ENCODE measurements around the gene CEND1.
A peak's percentile ranks its signal among the peaks of the same experiment; 100 is the strongest.

The CEND1 gene

DNA sequence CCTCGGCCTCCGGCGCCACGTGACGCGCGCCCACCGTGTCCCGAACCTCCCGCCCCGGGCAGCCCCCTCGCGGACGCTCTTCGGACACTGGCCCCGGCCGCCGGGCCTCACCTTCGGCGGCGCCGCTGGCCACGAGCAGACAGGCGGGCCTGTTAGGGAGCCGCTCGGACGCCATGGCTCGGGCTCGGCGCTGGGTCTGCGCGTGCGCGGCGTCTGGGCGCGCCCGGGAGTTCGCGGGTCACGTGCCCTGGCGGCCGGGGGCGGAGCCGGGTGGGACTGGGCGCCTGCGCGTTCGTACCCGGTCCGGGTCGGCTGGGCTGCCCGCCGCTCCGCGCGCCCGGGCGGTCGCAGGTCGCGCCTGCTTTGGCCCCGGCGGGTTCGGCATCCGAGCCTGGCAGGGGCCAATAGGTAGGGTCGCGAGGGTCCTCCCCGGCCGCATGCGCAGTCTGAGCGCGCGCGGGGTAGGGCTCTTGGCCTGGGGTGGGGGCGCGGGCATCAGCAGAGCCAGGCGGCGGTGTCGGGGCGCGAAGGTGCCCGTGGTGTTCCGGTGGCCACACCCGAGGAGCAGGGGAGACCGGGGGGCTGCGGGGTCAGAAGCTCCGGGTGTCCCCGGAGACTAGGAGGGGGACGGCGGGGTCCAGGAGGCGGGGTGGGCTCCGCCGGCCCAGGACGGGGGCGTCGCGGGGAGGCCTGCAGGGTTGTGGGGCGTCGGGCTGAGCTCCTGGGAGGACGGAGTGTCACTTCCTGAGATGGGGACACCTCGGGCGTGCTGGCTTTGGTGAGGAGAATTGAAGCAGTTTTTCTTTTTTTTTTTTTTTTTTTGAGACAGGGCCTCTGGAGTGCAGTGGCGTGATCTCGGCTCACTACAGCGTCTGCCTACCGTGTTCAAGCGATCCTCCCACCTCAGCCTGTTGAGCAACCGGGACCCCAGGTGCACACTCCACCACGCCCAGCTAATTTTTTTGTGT is 12.3 kb downstream of the CEND1 start, which contains the start of gene GATD1:
TSS of gene GATD1 (minus strand) at position 200 of the 968 bp plus-strand sequence. CDS start at position 175, 25 bp downstream.
- peak; percentile 98 for DNase-seq

DNA sequence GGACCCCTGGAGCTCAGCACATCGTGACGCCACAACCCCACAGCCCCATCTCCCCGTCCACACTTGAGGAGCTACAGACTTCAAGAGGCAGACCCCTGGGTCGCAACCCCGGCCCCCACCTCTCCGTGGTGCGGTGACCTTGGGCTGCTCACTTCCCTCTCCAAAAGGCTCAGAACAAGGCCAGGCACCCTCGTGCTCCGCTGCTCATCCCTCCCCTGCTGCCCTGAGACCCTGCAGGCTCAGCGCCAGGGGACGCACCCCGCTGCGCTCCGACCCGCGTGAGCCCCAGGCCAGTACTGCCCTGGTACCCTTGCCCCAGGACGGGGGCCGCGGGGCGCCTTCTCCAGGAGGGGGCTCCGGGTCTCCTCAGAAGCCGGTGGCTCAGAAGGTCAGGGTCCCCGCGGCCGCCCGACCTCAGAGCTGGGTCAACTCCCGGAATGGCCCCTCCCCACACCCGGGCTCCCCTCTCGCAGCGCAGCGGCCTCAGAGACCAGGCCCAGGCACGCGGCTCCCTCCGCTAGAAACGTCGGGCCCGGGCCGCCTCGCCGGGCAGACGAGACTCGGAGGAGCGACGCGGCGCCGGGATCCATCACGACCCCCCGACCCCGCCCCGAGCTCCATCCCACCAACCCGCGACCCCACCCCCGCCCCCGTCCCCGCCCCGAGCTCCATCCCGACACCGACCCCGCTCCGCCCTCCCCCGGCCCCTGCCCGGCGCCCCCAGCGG is 13.2 kb downstream of the CEND1 start:
- peak; percentile 76 for DNase-seq

DNA sequence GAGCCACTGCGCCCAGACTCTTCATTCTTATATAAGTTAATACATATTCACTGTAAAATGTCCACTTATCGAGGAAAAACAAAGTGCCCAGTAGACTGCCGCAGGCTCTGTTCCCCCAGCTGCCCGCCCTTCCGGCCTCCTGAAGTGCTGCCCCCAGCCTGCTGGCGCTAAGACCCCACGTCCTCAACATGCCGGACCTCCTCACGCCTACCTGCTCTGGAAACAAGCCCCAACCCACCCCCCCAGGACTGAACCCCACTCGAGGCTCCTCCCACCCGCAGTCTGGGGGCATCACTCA is 13.7 kb downstream of the CEND1 start:
- no peak for DNase-seq

DNA sequence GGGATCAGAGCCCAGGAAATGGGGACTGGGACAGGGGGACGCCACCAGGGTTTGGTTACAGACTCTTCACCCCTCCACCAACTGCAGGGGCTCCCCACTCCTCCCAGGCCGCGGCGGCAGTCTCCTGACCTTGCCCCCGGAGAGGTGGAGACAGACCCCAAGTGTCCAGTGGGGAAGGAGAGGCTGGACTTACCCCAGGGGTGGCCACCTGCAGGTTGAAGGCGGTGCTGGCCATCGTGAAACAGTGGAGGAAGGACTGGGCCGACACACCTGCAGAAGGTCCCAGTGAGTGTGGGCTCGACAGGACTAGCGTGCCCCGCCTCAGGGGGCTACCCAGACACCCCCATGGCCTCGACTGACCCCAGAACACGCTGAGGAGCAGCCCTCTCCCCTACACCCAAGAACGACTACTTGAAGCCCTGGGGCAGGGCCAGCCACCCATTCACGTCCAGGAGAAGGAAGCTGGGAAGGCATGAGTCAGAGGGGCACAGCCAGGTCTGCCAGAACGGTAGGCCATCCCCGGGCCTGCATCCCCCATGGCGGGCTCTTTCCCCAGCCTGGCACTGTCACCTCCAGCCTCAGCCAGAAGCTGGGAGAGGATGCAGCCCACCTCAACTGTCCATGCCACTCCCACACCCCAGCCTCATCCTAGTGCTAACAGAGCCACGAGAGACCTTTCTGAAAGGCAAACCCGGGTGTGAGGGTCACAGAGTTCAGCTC is 14.9 kb downstream of the CEND1 start:
- no peak for DNase-seq

DNA sequence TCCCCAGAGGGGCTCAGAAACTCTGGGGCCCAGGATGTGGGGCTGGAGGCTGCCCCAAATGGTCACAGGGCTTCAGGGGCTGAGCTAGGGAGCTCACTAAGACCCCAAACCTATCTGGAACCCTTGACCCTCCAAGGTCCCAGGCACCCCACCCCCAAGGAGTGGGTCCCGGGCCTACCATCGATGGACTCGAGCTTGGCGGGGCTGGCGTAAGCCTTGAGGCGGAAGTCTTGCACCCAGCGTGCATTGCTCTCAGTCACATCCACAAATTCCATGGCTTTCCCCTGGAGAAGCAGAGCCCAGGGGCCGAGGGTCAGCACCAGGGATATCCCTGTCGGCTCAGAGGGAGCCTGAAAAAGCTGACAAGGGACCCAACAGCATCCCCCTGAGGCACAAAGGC is 16.1 kb downstream of the CEND1 start:
- no peak for DNase-seq

DNA sequence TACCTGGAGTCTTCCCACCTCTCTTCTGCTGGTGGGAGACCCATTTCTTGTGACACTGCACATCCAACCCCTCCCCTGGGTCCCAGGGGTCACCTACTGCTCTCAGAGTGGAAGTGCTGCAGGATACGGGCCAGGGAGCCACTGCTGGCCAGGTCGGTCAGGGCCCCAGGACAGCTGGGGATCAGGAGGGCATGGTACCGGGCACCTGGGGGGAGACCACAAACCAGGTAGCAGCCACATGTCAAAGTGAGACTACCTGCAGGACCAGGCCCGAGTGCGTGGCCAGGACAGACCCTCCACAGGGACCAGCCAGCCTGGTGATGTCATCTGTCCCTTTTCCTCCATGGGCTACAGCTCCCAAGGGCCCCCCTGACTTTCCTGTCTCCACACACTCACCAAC is 16.5 kb downstream of the CEND1 start:
- DNase-seq, result no peak

DNA sequence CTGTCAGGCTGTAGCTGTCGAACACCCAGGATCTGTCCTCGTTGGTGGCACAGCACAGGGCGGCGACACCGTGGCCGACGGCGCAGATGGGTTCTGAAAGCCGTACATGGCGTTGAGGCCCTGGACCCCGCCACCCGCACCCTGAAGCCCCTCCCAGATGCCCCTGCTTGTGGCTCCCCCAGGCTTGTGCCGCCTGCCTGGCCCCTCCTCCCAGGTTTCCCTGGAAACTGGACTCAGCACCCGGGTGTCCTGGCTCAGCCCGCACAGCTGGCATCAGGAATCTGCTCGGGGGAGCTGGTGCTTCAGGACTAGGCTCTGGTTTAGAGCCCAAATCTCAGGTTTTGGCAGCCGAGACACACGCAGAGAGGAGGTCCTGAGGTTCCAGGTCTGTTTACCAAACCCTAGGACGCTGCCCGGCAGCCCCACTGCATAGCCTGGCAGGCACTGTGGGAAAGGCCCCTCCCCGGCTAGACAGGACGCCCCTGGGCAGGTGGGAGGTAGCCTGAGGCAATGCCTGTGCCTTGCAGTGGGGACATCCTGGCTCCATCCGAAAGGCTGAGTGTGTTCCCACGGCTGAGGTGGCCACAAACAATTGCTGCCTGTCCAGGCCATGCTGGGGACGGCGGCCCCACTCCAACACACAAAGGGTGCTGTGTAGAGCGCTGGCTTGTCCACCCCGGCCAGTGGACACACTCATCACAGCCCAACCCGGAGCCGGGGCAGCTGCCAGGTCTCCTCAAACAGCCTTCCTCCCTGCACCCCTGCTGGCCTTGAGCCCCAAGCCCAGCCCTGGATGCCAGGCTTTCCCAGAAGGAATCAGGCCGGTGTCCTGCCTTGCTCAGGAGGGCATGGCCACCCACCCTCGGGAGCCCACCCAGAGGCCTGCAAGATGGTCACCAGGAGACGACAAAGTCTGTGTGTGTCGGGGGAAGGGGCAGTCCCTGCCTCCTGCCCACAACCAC is 17.2 kb downstream of the CEND1 start:
- DNase-seq, result no peak

DNA sequence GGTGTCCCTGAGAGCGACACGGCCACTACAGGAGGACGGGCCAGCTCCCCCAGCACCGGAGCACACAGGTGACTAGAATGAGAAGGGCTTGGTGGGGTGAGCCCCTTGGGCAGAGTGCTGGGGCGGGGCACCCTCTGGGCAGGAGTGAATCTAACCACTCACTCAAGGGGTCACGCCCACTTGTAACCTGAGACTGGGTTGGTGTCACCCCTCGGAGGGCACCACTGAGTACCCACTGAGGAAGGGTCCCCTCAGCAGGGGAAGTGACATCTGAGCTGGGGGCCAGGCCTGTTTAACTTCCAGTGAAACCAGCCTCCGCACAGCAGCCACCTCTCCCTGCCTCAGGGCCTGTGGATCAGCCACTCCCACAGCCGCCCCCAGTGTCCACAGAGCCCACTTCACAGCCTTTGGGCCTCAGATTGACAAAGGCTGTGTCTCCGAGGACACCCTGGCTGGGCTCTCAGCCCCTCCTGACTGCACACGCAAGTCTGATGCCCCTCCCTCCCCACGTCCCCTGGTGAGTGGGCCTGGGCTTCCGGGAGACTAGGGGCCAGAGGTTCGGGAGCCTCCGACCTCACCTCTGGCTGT is 18.2 kb downstream of the CEND1 start:
- DNase-seq, result no peak

DNA sequence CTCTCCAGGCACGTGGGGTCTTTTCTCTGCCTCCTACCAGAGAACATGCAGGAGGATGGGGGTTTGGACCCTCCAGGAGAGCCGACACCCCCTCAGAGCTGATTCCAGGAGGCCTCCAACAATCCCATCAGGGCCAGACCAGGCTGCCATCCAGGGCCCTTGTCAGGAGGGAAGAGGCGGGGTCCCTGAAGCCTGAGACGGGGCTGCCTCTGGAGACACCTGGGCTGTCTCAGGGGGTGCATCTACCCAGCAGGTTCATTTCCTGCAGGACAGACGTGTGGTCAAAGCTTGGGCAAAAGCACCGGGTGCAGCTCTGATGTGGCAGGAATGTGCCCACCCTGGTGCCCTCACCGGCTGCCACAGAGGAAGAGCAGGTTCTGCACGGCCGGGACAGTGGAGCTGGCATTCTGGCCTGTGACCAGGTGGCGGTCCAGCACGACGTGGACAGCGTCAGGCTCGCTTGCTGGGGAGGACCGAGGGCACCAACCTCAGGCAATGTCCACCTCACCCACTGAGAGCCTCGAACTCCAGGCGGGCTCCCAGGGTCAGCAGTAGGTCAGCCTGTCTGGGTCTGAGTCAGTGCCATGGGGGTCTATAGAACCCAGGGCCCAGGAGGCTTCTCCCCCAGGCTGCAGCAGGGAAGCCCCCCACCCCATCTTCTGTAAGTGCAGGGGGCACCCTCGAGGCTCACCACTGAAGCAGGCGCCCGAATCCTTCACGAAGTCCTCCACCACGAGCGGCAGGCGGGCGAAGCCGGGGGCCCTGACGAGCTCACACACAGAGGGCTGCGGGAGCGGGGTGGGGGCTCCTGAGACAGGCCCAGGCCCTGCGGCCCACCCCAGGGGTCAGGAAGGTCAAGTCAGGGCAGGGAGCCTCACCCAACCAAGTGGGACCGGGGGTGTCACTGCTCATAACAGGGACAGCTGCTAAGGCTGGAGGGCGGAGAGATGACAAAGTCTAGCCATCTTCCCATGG is 19.0 kb downstream of the CEND1 start:
- no peak for DNase-seq

DNA sequence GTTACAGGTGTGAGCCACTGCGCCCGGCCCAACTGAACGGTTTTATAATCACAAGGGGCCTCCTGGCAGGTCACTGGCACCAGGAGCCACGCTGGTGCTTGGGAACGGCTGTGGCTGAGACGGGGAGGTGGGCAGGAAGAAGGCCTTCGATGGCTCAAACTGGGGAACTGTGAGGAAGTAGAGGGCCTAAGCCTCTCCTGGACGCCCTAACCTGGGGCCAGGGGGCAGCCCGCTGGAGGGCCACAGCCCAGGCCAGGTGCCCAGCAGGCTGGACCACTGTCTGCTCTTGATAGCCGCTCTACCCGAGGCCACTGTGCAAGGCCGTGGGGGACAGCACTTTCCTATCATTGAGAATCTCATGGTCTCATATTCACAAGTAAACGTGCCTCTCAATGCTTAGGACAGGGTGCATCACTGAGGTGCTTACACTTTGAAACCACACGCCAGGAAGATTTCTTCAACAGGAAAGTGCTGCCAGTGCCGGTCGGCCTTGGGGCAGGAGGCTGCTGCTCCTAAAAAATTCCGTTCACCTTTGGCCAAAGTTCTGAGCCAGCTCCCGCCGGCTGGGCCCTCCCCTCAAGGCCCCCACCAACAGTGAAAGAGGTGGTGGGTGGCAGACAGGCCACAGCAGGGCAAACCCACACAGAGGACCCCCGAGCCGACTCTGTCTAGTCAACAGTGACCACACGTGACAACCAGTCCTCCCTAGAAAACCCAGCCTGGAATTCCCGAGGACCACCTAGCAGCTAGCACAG is 19.8 kb downstream of the CEND1 start:
- no peak for DNase-seq

DNA sequence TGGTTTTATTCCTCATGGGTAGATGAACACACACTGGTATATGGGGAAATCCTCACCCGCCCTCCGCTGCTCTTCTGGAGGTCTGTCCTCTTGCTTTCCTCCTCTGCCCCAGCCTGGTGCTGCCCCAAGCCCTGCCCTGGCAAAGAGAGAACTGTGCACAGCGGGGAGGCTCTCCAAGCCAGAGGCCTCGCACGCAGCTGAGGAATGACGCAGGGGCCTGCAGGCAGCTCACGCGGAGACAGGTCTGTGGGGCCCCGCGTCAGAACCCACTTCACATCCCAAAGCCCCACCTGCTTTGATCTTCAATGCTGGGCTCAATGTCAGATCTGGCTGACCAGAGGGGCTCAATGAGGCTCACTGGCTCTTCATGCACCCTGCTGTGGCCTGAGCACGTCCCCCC is 22.7 kb downstream of the CEND1 start:
- DNase-seq, result peak; percentile 54

DNA sequence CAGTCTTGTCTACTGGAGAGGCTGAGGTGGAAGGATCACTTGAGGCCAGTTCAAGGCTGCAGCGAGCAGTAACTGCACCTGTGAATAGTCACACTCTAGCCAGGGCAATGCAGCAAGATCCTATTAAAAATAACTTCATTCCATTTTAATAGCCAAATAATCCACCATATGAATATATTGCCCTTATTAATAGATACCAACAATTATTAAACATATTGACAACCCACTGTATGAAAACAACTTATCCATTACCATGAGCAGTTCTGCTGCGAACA is 23.0 kb downstream of the CEND1 start:
- no peak for DNase-seq

DNA sequence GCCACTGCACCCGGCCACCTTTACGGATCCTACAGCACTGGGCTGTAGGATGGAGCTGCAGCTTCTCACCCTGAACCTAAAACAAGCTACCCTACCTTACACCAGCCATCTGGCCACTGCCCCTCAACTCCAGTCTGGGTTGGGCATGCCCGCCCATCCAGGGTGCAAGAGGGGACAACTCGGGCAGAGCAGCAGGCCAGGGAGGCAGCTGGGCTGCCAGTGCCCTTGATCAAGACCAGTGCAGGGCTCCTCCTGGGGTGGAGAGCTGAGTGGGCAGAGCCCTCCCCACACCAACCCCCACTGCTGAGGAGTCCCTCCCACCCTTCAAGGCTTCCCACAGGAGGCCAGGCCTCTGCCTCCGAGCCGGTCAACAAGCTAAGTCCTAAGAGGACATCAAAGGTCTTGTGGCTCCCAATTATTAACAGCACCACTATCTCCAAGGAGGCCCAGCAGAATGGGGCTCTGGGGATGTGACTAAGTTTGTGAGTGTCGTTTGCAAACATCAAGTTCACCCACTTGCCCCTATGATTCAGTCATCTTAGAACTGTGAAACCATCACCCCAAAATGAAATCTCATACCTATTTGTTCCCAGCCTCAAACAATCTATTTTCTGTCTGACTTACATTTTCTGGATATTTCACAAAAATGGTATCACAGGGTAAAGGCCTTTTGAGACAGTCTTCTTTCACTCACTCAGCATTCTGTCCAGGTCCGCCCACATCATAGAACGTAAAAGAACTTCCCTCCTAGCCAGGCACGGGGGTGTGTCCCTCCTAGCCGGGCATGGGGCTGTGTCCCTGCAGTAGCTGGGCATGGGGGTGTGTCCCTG is 23.6 kb downstream of the CEND1 start:
- DNase-seq, result no peak

DNA sequence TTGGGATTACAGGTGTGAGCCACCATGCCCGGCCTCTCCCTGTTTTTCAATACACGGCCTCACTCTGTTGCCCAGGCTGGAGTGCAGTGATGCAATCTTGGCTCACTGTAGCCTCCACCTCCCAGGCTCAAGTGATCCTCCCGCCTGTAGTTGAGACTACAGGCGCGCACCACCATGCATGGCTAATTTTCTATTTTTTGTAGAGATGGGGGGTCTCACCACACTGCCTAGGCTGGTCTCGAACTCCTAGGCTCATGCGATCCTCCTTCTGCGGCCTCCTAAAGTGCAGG is 24.1 kb downstream of the CEND1 start:
- no peak for DNase-seq

DNA sequence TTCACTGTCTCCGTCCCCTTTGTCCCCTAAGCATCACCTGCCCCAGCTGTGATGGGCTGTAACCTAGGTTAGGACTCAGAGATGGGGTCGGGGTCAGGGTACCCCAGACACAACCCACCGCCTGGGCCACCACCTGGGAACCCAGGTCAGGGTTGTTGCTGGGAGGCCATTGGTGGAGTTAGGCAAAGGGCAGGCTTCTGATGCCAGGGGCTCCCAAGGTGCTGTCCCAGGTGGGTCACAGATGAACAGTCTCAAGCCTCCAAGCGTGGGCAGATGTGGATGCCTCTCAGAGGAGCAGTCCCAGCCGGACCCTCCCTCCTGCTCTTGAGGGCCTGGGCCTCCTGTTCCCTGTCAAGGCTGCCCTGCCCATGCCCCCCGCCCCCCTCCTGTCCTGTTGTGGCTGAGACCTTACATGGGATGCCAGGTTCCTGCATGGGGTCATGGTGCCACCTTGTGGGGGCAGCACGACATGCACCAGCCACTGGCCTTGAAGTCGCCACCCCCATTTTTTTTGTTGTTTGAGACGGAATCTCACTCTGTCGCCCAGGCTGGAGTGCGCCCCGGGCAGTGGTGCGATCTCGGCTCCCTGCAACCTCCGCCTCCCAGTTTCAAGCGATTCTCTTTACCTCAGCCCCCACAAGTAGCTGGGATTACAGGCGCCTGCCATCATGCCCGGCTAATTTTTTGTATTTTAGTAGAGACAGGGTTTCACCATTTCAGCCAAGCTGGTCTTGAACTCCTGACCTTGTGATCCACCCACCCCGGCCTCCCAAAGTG is 24.7 kb downstream of the CEND1 start:
- peak; percentile 77 for DNase-seq

DNA sequence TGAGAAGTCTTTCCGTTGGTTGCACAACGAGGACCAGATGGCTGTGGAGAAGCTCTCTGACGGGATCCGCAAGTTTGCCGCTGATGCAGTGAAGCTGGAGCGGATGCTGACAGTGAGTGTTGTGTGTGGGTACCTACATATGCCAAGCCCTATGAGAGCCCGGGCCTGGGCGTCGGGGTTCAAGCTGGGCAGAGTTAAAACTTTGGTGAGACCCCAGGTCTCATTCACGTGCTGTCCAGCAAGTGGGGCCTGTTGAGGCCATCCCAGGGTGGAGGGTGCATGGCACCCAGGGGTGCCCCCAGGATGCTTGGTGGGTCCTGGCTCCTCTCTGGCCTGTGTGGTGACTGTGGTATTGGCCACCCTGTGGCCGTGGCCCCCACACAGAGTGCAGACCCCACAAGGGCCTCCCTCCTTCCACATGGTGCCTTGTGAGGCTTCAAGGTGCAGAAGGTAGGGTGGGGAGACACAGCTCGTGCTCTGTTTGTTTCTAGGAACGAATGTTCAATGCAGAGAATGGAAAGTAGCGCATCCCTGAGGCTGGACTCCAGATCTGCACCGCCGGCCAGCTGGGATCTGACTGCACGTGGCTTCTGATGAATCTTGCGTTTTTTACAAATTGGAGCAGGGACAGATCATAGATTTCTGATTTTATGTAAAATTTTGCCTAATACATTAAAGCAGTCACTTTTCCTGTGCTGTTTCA is 25.4 kb downstream of the CEND1 start:
- DNase-seq, result no peak

DNA sequence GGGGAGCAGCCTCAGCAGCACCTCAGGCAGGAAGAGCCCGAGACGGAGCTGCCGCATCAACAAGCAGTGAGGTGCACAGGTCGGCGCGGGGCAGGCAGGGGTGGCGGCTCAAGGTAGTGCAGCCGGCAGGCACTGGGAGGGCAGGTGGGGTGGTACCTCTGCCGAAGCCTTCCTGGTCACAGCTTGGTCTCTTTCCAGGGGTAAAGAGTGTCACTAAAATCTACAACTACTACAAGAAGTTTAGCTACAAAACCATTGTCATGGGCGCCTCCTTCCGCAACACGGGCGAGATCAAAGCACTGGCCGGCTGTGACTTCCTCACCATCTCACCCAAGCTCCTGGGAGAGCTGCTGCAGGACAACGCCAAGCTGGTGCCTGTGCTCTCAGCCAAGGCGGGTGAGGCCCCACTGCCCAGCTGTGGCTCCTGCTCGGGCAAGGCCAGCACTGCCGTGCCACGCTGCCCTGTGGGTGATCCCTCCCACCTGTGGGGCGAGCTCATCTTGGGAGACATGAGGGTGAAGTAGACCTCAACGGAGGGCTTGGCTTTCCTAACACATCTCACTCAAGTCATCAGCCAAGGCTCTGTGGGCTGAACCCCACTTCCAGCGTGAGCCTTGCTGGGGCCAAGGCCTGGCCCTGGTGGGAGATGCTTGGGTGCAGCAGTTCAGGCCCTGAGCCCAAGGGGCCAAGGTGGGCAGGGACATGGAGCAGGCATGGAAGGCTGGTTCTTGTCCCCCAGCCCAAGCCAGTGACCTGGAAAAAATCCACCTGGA is 26.2 kb downstream of the CEND1 start:
- DNase-seq, result peak; percentile 56
